NCI-H748 treated with DMSO at 0.1 percent for 48 hours (cell line): ENCODE results near the gene CENPV.

Experiments
- DNase-seq: peaks from one replicate; lab custom pipeline; 2025; lab: John Stamatoyannopoulos, UW

The CENPV gene

GRCh38 chr17:16361874-16362273 is 8.6 kb upstream of the CENPV start:
- no peak for DNase-seq

GRCh38 chr17:16358394-16358793 is 5.1 kb upstream of the CENPV start:
- no peak for DNase-seq

- DNase-seq = no peak
Measured at GRCh38 chr17:16354585-16354984, 1.3 kb upstream of the CENPV start.

GRCh38 chr17:16352667-16353316 is 477 bp downstream of the CENPV start:
- DNase-seq = peak; percentile 66

- DNase-seq = peak; percentile 78
Measured at GRCh38 chr17:16352303-16352666, 984 bp downstream of the CENPV start.

- no peak for DNase-seq
Measured at GRCh38 chr17:16351831-16352230, 1.4 kb downstream of the CENPV start.

- DNase-seq = no peak
Measured at GRCh38 chr17:16349431-16349830, 3.8 kb downstream of the CENPV start.

GRCh38 chr17:16348586-16348985 is 4.7 kb downstream of the CENPV start:
- no peak for DNase-seq

GRCh38 chr17:16346721-16347271 is 6.5 kb downstream of the CENPV start:
- no peak for DNase-seq

GRCh38 chr17:16345565-16345964 is 7.7 kb downstream of the CENPV start:
- no peak for DNase-seq

- no peak for DNase-seq
Measured at GRCh38 chr17:16343569-16343968, 9.7 kb downstream of the CENPV start.

- no peak for DNase-seq
Measured at GRCh38 chr17:16342979-16343378, 10.3 kb downstream of the CENPV start.

- no peak for DNase-seq
Measured at GRCh38 chr17:16339959-16340358, 13.3 kb downstream of the CENPV start.

GRCh38 chr17:16339402-16339801 is 13.9 kb downstream of the CENPV start:
- no peak for DNase-seq

GRCh38 chr17:16338391-16338790 is 14.9 kb downstream of the CENPV start:
- DNase-seq = no peak

GRCh38 chr17:16329519-16330271 is 23.6 kb downstream of the CENPV start:
- no peak for DNase-seq

GRCh38 chr17:16328997-16329396 is 24.3 kb downstream of the CENPV start:
- no peak for DNase-seq

- DNase-seq = no peak
Measured at GRCh38 chr17:16327018-16327417, 26.3 kb downstream of the CENPV start.

GRCh38 chr17:16325964-16326363 is 27.3 kb downstream of the CENPV start:
- DNase-seq = no peak

GRCh38 chr17:16322636-16323035 is 30.6 kb downstream of the CENPV start:
- no peak for DNase-seq

GRCh38 chr17:16319969-16320368 is 33.3 kb downstream of the CENPV start:
- DNase-seq = no peak

- no peak for DNase-seq
Measured at GRCh38 chr17:16314859-16315258, 38.4 kb downstream of the CENPV start.

- DNase-seq = no peak
Measured at GRCh38 chr17:16314189-16314588, 39.1 kb downstream of the CENPV start.
